OCI-LY7 (cell line): ENCODE data around the gene C12orf75. TPM values are rescaled to one million over a fixed set of nuclear protein-coding genes. Genes with fewer than 3 reads are reported as not detected.

Experiments used
- BruUV-seq: library from RNA; stranded (reverse); fragments of 400-500 nt; replicated peaks from 2 replicates; lab custom pipeline; 2021; lab: Mats Ljungman, UMichigan
- CTCF ChIA-PET: fragments of 300-600 bp; sonication (Branson Sonifier 250); formaldehyde crosslinking; loops from one replicate; lab custom pipeline; 2022; ENCODE audit warnings: antibody characterized with exemption; ENCODE audit not compliant: unreplicated experiment; lab: Charles Lee
- POLR2A ChIA-PET: fragments of 300-600 bp; sonication (Branson Sonifier 250); formaldehyde crosslinking; loops from one replicate; lab custom pipeline; 2022; ENCODE audit warnings: antibody characterized with exemption; lab: Charles Lee
- DNase-seq: peaks from one replicate; pipeline ENCODE4 v3.0.0-alpha.2; 2015; ENCODE audit warnings: low spot score
- H2AFZ ChIP-seq: fragments of 200-600 bp; sonication (generic), shearing (Covaris generic); 2 replicates; pipeline ENCODE4 v1.6.1; 2014; ENCODE audit warnings: mild to moderate bottlenecking, antibody characterized with exemption, low read length, moderate library complexity
- H3K27ac ChIP-seq: fragments of 200-600 bp; sonication (generic); 2 replicates; pipeline ENCODE4 v1.5.1; 2014; ENCODE audit warnings: mixed run types, low read depth, mild to moderate bottlenecking, moderate library complexity, low read length, inconsistent platforms; ENCODE audit not compliant: poor library complexity, severe bottlenecking
- H3K36me3 ChIP-seq: fragments of 200-600 bp; sonication (generic); 2 replicates; pipeline ENCODE4 v1.6.1; 2014; ENCODE audit warnings: mild to moderate bottlenecking, antibody characterized with exemption, low read length, moderate library complexity, mixed read lengths; ENCODE audit not compliant: insufficient read depth
- H3K4me1 ChIP-seq: fragments of 200-600 bp; sonication (generic); 2 replicates; pipeline ENCODE4 v1.5.1; 2014; ENCODE audit warnings: mild to moderate bottlenecking, low read length; ENCODE audit not compliant: insufficient read depth, poor library complexity, severe bottlenecking
- H3K4me2 ChIP-seq: fragments of 200-600 bp; sonication (generic); 2 replicates; pipeline ENCODE4 v1.6.1; 2014; ENCODE audit warnings: mild to moderate bottlenecking, low read length
- H3K4me3 ChIP-seq: fragments of 200-600 bp; sonication (generic); 2 replicates; pipeline ENCODE4 v1.5.1; 2014; ENCODE audit warnings: mild to moderate bottlenecking, low read depth, low read length; ENCODE audit not compliant: poor library complexity, severe bottlenecking
- H3K79me2 ChIP-seq: fragments of 200-600 bp; sonication (generic); 2 replicates; pipeline ENCODE4 v1.6.1; 2016; ENCODE audit warnings: low read depth, mild to moderate bottlenecking, low read length, moderate library complexity, mixed read lengths; ENCODE audit not compliant: insufficient read depth
- H3K9me2 ChIP-seq: fragments of 200-600 bp; sonication (generic); 2 replicates; pipeline ENCODE4 v1.6.1; 2016; ENCODE audit warnings: mild to moderate bottlenecking, low read length, mixed read lengths; ENCODE audit not compliant: insufficient read depth
- H3K9me3 ChIP-seq: fragments of 200-600 bp; sonication (generic); 2 replicates; pipeline ENCODE4 v1.6.1; 2014; ENCODE audit warnings: mild to moderate bottlenecking, mixed run types, low read length, mixed read lengths
- H4K20me1 ChIP-seq: fragments of 200-600 bp; sonication (generic); 2 replicates; pipeline ENCODE4 v1.6.1; 2014; ENCODE audit warnings: mild to moderate bottlenecking, antibody characterized with exemption, low read length, moderate library complexity, mixed read lengths; ENCODE audit not compliant: insufficient read depth
- EZH2phosphoT487 ChIP-seq: fragments of 200-600 bp; sonication (generic); IDR thresholded peaks from 2 replicates; pipeline ENCODE4 v1.6.1; 2018; ENCODE audit warnings: low read depth, borderline replicate concordance, mild to moderate bottlenecking, mixed run types, antibody characterized with exemption, low read length, moderate library complexity, mixed read lengths
- intact Hi-C: fragments of 100-400 bp; cut with micrococcal nuclease; formaldehyde crosslinking; loops from one replicate; pipeline ENCODE4 v1.10.0; 2022; ENCODE audit not compliant: unreplicated experiment
- total RNA-seq, 2 experiments: library from RNA; depleted of rRNA in 1 of 2; stranded (reverse); fragments of >200 nt in 1 of 2; shearing (Covaris generic) in 1 of 2; gene quantifications; 2 replicates each; pipeline ENCODE4 v1.2.3, GENCODE V29; 2014 to 2022
- TF ChIP-seq, protein P1 (sequence below): fragments of 200-600 bp; sonication (generic); conservative IDR thresholded peaks from 2 replicates; pipeline ENCODE4 v1.5.1; 2014; ENCODE audit warnings: mild to moderate bottlenecking, antibody characterized with exemption, low read length, moderate library complexity, mixed read lengths

The C12orf75 gene
- total RNA-seq, 2 experiments from 2014 or later: 147 to 505 TPM

GRCh38 chr12:105384916-105385535, 54.5 kb downstream of the C12orf75 start:
- ChIA-PET CTCF (interaction anchor here (0.8 kb wide), 1 partner anchor 65 kb away, joined by 3 read pairs; no protein-coding TSS in a partner anchor), POLR2A (interaction anchor here (0.6 kb wide), 2 partner anchors 11 to 1422 kb away, joined by 3 to 5 read pairs; no protein-coding TSS in a partner anchor)

GRCh38 chr12:105386431-105386830, 55.9 kb downstream of the C12orf75 start:
- H3K4me3 ChIP-seq: no peak overlapping the region
- H3K36me3 ChIP-seq: no peaks in the 10 kb centered on the region
- ChIA-PET POLR2A (no interaction called here), CTCF (no interaction called here)
- H3K79me2 ChIP-seq: no peaks in the 10 kb centered on the region
- H3K27ac ChIP-seq: no peak overlapping the region
- H3K9me2 ChIP-seq: no peaks in the 10 kb centered on the region
- H3K4me2 ChIP-seq: no peak overlapping the region
- no TSS peak for BruUV-seq
- no peak for TF ChIP-seq EZH2phosphoT487
- TF ChIP-seq, protein P1, sequence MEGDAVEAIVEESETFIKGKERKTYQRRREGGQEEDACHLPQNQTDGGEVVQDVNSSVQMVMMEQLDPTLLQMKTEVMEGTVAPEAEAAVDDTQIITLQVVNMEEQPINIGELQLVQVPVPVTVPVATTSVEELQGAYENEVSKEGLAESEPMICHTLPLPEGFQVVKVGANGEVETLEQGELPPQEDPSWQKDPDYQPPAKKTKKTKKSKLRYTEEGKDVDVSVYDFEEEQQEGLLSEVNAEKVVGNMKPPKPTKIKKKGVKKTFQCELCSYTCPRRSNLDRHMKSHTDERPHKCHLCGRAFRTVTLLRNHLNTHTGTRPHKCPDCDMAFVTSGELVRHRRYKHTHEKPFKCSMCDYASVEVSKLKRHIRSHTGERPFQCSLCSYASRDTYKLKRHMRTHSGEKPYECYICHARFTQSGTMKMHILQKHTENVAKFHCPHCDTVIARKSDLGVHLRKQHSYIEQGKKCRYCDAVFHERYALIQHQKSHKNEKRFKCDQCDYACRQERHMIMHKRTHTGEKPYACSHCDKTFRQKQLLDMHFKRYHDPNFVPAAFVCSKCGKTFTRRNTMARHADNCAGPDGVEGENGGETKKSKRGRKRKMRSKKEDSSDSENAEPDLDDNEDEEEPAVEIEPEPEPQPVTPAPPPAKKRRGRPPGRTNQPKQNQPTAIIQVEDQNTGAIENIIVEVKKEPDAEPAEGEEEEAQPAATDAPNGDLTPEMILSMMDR: no peak
- DNase-seq: no peak
- no peaks in the 10 kb centered on the region for H4K20me1 ChIP-seq
- peaks cover 9% of the 10 kb centered on the region for H3K4me1 ChIP-seq
- no peak overlapping the region for H2AFZ ChIP-seq
- intact Hi-C loops: no loop called here
- H3K9me3 ChIP-seq: no peaks in the 10 kb centered on the region

More at GRCh38 chr12:105384916-105385535, 54.5 kb downstream of the C12orf75 start:
- peaks cover 9% of the 10 kb centered on the region for H3K4me1 ChIP-seq
- H3K9me2 ChIP-seq: no peaks in the 10 kb centered on the region
- no peaks in the 10 kb centered on the region for H3K9me3 ChIP-seq
- no peak overlapping the region for H2AFZ ChIP-seq
- no peak for TF ChIP-seq EZH2phosphoT487
- TF ChIP-seq, protein P1: no peak
- DNase-seq: no peak
- no TSS peak for BruUV-seq
- H3K4me2 ChIP-seq: no peak overlapping the region
- H3K36me3 ChIP-seq: no peaks in the 10 kb centered on the region
- no peak overlapping the region for H3K4me3 ChIP-seq
- no peak overlapping the region for H3K27ac ChIP-seq
- H3K79me2 ChIP-seq: no peaks in the 10 kb centered on the region
- no peaks in the 10 kb centered on the region for H4K20me1 ChIP-seq
- intact Hi-C loops: loop anchor here (5.0 kb wide), 1 partner anchor 213 kb away; no protein-coding TSS in a partner anchor

DNA sequence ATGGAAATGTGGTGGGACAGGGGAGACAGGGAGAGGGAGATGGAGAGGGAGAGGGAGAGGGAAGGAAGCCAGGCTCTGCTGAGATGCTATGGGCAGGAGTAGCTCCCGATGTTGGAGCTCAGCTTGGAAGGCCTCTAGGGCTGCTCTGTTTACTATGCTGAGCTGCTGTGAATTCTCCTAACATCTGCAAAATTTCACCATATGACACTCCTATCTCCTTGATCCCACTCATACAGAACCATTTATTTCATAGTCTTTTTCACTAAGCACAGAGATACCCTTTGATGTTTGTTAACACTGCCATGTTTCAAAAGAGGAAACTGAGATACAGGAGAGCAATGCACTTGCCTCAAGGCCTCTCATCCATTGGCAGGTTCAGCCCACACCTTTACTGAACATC, 60.7 kb downstream of the C12orf75 start:
- CTCF ChIA-PET: no interaction called here
- no peaks in the 10 kb centered on the region for H3K79me2 ChIP-seq
- DNase-seq: no peak
- H2AFZ ChIP-seq: no peak overlapping the region
- H3K9me3 ChIP-seq: no peaks in the 10 kb centered on the region
- H3K4me3 ChIP-seq: no peak overlapping the region
- TF ChIP-seq, protein P1: no peak
- no peak for TF ChIP-seq EZH2phosphoT487
- H3K4me2 ChIP-seq: no peak overlapping the region
- H3K9me2 ChIP-seq: no peaks in the 10 kb centered on the region
- intact Hi-C loops: no loop called here
- no peaks in the 10 kb centered on the region for H3K4me1 ChIP-seq
- H4K20me1 ChIP-seq: no peaks in the 10 kb centered on the region
- no peak overlapping the region for H3K27ac ChIP-seq
- H3K36me3 ChIP-seq: no peaks in the 10 kb centered on the region
- POLR2A ChIA-PET: interaction anchor here (0.6 to 1.2 kb wide), 3 partner anchors 8 to 124 kb away, joined by 3 read pairs; no protein-coding TSS in a partner anchor
- BruUV-seq: no TSS peak
